Measurements from ENCODE around the gene EFHC1.
"Not testable (repeated sequence)": the region's sequence is repeated elsewhere in the genome, so short reads cannot be mapped to it uniquely, and the experiment has no call there.

EFHC1 gene

DNA sequence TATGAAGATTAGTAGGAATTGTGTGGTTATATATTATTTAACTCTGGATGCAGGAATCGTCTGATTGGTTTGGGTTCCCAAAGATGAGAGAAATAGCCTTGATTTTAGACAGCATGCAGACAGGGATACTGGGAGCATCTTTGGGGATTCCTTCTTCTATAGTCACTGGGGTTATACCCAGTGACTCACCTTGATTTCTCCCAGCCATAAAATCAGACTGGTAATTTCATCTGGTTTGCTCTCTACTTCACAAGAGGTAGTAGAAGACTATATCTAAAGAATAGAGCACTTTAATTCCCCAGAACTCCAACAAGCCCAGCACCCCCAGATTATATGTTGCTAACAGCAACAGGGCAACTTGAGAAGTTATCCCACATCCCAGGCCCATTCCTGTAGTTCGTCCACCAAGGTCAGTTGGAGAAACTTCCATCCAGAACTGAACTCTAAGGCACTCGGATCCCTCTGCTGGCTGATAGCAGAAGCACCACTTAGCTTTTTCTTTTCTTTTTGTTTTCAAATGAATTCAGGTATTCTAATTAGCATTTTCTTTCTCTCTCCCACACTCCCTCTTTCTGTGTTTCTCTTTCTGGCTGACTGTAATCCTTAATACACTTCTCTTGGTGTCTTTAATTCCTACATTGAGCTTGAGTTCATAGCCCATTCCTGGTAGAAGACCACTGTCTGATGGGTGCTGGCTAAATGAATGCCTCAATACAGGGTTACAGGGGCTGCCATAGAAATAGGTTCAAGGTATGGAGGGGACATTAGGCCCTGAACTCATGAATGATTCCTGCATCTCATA is 20.4 kb upstream of the EFHC1 start:
- DNase-seq (ENCODE audit: low read depth) = no peak

DNA sequence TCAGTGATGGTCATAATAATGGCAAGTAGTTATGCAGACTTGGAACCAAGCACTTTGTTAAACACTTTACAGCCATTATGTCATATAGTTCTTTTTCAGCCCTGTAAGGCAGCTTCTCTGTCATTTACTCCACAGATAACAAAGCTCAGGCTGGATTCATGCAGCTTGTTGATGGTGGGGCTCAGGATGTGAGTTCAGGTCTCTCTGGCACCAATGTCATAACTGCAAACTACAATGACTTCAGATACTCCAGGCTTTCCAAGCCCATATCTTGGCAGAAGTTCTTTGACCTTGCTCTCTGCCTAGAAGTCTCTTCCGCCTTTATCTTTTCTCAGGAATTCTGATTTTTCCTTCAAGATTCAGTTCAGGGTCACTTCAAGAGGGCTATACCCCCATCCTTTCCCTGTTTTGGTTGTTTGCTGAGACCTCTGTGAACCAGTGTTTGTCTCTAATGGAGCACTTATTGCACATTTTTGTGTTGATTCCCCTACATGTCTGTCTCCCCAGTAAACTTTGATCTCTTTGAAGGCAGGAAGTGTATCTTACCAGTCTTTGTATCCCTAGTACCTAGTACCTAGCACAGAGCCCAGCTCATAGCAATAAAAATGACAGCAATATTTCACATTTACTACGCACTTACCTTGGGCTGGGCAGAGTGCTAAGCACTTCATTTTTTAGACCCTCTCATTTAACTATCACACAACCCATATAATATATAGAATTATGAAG is 19.7 kb upstream of the EFHC1 start:
- DNase-seq (ENCODE audit: low read depth) = no peak

- DNase-seq (ENCODE audit: low read depth) = no peak
These were observed 17.1 kb upstream of the EFHC1 start for GRCh38 chr6:52403086-52403485.

- DNase-seq (ENCODE audit: low read depth) = no peak
These were observed 16.5 kb upstream of the EFHC1 start for GRCh38 chr6:52403627-52404026.

DNA sequence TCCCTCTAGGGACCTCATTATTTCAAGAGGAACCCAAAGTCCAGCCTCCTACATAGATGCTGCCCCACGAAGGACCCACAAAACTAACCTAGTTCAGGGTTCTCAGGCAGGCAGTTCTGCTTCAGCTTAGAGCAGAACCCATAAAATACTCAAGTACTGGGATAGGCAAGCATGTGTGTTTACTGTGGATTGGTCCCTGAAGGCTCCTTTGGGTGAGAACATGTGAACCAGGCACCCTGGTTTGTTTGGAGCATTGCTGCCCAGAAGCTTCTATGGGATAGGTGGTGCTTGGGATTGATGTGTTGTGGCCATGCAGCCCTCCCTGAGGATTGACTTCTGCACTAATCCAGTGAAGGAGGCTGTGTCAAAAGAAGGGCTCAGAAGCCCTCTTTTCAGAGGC is 14.9 kb upstream of the EFHC1 start:
- DNase-seq (ENCODE audit: low read depth) = no peak

GRCh38 chr6:52407467-52407866 is 12.7 kb upstream of the EFHC1 start:
- DNase-seq (ENCODE audit: low read depth) = no peak

DNA sequence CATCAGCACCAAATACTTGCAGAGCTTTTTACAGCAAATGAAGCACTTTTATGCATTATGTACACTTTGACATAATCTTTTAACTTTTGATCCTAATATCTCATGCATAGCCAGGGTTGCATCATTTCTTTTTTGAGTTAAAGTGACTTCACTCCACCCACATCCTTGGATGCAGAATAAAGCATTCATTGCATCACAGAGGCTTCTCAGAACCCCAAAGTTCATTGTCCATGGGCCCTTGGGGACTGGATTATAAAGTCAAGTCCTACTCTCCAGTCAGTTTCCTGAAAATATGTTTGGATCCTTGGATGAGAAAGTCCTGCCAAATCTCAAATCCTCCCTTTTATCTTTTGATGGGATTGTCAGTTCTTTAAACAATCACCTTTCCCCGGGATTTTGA is 10.6 kb upstream of the EFHC1 start:
- no peak for DNase-seq (ENCODE audit: low read depth)

- no peak for DNase-seq (ENCODE audit: low read depth)
These were observed 9.2 kb upstream of the EFHC1 start for GRCh38 chr6:52410979-52411378.

GRCh38 chr6:52411911-52412310 is 8.2 kb upstream of the EFHC1 start:
- DNase-seq (ENCODE audit: low read depth) = no peak

- DNase-seq (ENCODE audit: low read depth) = no peak
These were observed 4.8 kb upstream of the EFHC1 start for GRCh38 chr6:52415333-52415732.

DNA sequence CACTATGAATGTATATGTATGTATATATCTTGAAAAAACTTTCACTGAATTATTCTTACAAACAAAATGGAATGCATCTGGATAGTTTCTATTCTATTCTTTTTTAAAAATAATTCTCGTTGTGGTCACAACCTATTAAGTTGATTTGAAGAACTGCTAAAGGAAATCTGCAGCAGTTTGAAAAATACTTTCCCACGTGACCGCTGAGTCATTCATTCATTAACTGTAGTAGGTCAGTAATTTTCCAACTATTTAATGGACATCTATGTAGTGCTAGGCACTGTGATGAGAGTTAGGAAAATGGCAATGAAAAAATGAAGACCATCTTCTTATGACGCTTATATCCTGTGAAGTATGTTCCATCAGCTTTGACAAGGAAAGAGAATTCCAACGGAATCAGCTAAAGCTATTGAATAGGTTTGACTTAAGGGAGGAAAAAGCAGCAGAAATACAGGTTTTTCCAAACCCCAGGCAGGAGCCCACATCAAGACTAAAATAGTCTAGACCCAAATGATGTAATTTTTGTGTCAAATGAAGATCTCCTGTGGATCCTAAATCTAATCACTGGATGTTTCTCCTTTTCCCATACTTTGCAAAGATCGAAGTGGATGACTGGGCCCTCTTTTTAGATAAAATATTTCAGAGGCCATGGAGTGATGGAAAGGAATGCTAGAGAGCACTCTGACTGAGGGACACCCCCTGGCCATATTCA is 4.1 kb upstream of the EFHC1 start:
- no peak for DNase-seq (ENCODE audit: low read depth)

DNA sequence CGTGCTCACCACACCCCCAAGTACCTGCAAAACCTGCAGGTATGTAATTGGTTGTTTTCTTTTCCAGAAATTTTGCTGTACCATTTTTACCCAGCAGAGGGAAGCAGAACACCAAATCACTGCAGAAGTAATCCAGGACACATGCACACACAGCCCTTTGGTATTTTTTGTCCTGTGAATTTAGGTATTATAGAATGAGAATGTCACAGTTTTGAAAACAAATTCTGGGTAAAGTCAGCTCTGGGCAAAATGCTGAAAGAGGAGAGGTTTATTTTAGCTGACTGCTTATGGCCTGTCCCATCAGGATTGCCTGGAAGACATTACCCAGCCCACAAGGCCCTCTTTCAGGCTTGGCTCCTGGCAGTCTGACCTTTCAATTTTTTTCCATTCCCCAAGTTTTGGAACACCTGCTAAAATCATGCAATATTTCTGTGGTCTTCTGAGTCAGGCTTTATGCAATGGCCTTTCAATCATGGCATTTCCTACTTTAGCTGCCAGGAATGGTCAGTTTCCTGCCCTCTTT is 3.5 kb upstream of the EFHC1 start:
- DNase-seq (ENCODE audit: low read depth) = no peak

- DNase-seq (ENCODE audit: low read depth) = no peak
These were observed 2.4 kb upstream of the EFHC1 start for GRCh38 chr6:52417675-52418111.

GRCh38 chr6:52418606-52419005 is 1.5 kb upstream of the EFHC1 start:
- no peak for DNase-seq (ENCODE audit: low read depth)

GRCh38 chr6:52420668-52421358 is 671 bp downstream of the EFHC1 start:
- no peak for DNase-seq (ENCODE audit: low read depth)

- no peak for DNase-seq (ENCODE audit: low read depth)
These were observed 2.0 kb downstream of the EFHC1 start for GRCh38 chr6:52422156-52422555.

- DNase-seq (ENCODE audit: low read depth) = no peak
These were observed 3.3 kb downstream of the EFHC1 start for GRCh38 chr6:52423448-52423847.

- DNase-seq (ENCODE audit: low read depth) = no peak
These were observed 3.8 kb downstream of the EFHC1 start for GRCh38 chr6:52423971-52424381.

- DNase-seq (ENCODE audit: low read depth) = no peak
These were observed 4.4 kb downstream of the EFHC1 start for GRCh38 chr6:52424513-52424912.

- DNase-seq (ENCODE audit: low read depth) = no peak
These were observed 6.5 kb downstream of the EFHC1 start for GRCh38 chr6:52426667-52427066.

DNA sequence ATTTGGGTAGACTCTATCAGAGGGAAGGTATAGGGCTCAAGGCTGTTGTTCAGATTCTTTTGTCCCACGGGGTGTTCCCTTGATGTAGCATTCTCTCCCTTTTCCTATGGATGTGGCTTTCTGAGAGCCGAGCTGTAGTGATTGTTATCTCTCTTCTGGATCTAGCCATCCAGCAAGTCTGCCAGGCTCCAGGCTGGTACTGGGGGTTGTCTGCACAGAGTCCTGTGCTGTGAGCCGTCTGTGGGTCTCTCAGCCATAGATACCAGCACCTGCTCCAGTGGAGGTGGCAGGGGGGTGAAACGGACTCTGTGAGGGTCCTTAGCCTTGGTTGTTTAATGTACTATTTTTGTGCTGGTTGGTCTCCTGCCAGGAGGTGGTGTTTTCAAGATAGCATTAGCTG is 13.2 kb downstream of the EFHC1 start:
- not testable (repeated sequence) for DNase-seq (ENCODE audit: low read depth)

DNA sequence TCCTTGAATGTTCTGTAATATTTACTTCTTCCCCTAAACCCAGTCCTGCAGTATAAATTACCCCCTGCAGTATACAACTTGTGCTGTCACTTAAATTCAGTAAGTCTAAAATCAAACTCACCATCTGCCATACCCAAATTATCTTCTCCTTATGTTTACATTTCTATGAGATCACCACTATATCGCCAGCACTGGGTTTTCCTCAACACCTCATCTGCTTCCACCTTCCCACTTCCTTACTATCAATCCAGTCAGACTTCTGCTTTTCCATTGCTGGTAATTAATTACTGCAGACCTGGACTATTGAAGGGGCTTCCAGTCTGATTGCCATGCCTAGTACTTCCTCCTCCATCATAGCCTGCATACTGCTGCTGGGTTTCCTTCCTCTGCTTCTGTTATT is 15.2 kb downstream of the EFHC1 start:
- DNase-seq (ENCODE audit: low read depth) = no peak
